ENCODE data around the gene ZNF883.
"Not testable (repeated sequence)": the region's sequence is repeated elsewhere in the genome, so short reads cannot be mapped to it uniquely, and the experiment has no call there.

ZNF883 gene

GRCh38 chr9:113011911-113012381, at the start of gene ZNF883:
ZNF883 (minus strand) TSS chr9:113012192.
- peak within 1 kb of the TSS; percentile 62 for H3K9ac ChIP-seq (ENCODE audit: low read depth, low read length)
- H3K9me3 ChIP-seq (ENCODE audit: control insufficient read depth, insufficient read depth, low read length), result no peaks in the 10 kb centered on the region
- H3K4me3 ChIP-seq (ENCODE audit: low read depth, low read length), result peak within 1 kb of the TSS; percentile 74
- H3K36me3 ChIP-seq (ENCODE audit: control insufficient read depth, insufficient read depth, low read length), result no peaks in the 10 kb centered on the region
- peaks cover 4% of the 10 kb centered on the region for H3K27me3 ChIP-seq (ENCODE audit: control insufficient read depth, insufficient read depth, low read length)
- H3K4me1 ChIP-seq (ENCODE audit: control insufficient read depth, insufficient read depth, low read length), result no peaks in the 10 kb centered on the region

DNA sequence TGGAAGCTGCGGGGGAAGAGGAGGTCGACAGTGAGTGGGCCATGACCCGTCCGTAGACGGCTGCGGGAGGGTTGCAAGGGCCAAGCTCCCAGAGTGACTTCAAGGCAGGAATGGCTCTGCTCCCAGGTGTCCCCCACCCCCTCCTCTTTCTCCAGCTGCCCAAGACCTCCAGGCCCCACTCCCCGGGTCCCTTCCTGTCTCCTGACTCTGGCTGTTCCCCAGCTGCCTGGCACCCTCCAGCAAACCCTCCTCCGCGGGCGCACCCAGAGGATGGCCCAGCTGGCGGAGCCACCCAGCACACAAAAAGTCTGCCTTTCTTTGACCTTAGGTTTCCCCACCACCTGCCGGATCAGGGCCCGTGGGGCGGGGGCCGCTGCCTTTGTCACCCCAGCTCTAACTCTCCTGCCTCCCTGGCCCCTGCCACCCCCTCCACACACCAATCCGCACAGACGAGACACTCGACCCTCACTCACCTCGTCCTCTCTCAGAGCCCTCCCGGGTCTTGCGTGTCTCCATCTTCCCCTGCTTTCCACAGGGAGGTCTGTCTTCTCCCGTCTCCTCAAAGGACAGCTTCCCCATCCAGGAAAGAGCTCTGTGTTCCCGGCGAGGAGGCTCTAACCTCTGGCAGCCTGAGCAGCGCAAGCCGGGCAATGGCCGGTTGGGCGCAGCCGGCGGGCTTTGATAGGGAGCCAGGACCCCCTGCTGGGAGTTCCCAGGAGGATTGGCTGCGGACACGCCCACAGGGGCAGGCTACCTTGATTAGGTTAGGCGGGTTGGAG, 49.3 kb upstream of the ZNF883 start:
- not testable (repeated sequence) for H3K4me1 ChIP-seq (ENCODE audit: control insufficient read depth, insufficient read depth, low read length); H3K9me3 ChIP-seq (ENCODE audit: control insufficient read depth, insufficient read depth, low read length); H3K9ac ChIP-seq (ENCODE audit: low read depth, low read length); H3K4me3 ChIP-seq (ENCODE audit: low read depth, low read length); H3K36me3 ChIP-seq (ENCODE audit: control insufficient read depth, insufficient read depth, low read length)
- H3K27me3 ChIP-seq (ENCODE audit: control insufficient read depth, insufficient read depth, low read length), result peaks cover 34% of the 10 kb centered on the region

GRCh38 chr9:113059581-113060284, 47.7 kb upstream of the ZNF883 start:
- not testable (repeated sequence) for H3K4me1 ChIP-seq (ENCODE audit: control insufficient read depth, insufficient read depth, low read length); H3K9ac ChIP-seq (ENCODE audit: low read depth, low read length); H3K9me3 ChIP-seq (ENCODE audit: control insufficient read depth, insufficient read depth, low read length); H3K36me3 ChIP-seq (ENCODE audit: control insufficient read depth, insufficient read depth, low read length)
- Histone ChIP-seq H3K27me3 (ENCODE audit: control insufficient read depth, insufficient read depth, low read length) (peaks cover 43% of the 10 kb centered on the region), H3K4me3 (ENCODE audit: low read depth, low read length) (peak overlapping the region; percentile 19)

DNA sequence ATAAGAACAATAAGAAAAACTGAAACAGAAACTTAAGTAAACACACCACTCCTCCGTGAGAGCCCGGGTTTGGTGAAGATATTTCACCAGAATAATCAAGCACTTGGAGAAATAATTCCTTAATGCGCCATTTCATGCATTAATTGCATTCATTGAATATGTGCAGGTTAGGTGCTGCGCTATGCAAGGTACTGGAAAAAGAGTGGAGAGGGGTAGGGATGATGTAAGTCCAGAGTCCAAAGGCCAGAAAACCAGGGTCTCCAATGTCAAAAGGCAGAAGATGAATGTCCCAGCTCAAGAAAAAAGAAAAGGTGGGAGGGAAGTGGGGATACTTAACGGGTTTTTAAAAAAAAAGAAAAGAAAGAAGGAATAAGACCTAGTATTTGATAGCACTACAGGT, 45.2 kb upstream of the ZNF883 start:
- H3K9me3 ChIP-seq (ENCODE audit: control insufficient read depth, insufficient read depth, low read length), result peaks cover 11% of the 10 kb centered on the region
- peak overlapping the region; percentile 88 for H3K4me3 ChIP-seq (ENCODE audit: low read depth, low read length)
- H3K9ac ChIP-seq (ENCODE audit: low read depth, low read length), result no peak overlapping the region
- H3K27me3 ChIP-seq (ENCODE audit: control insufficient read depth, insufficient read depth, low read length), result peaks cover 38% of the 10 kb centered on the region
- no peaks in the 10 kb centered on the region for H3K36me3 ChIP-seq (ENCODE audit: control insufficient read depth, insufficient read depth, low read length)
- no peaks in the 10 kb centered on the region for H3K4me1 ChIP-seq (ENCODE audit: control insufficient read depth, insufficient read depth, low read length)

- peak within 1 kb of the TSS; percentile 88 for H3K4me3 ChIP-seq (ENCODE audit: low read depth, low read length)
- H3K4me1 ChIP-seq (ENCODE audit: control insufficient read depth, insufficient read depth, low read length), result no peaks in the 10 kb centered on the region
- peak within 1 kb of the TSS; percentile 86 for H3K9ac ChIP-seq (ENCODE audit: low read depth, low read length)
- H3K36me3 ChIP-seq (ENCODE audit: control insufficient read depth, insufficient read depth, low read length), result no peaks in the 10 kb centered on the region
- peaks cover 33% of the 10 kb centered on the region for H3K27me3 ChIP-seq (ENCODE audit: control insufficient read depth, insufficient read depth, low read length)
- H3K9me3 ChIP-seq (ENCODE audit: control insufficient read depth, insufficient read depth, low read length), result peaks cover 11% of the 10 kb centered on the region
These were observed 44.5 kb upstream of the ZNF883 start, which contains the start of gene ZFP37 for GRCh38 chr9:113056191-113057106. ZFP37 (minus strand) TSS chr9:113056724; CDS start chr9:113056688, 36 bp downstream.

DNA sequence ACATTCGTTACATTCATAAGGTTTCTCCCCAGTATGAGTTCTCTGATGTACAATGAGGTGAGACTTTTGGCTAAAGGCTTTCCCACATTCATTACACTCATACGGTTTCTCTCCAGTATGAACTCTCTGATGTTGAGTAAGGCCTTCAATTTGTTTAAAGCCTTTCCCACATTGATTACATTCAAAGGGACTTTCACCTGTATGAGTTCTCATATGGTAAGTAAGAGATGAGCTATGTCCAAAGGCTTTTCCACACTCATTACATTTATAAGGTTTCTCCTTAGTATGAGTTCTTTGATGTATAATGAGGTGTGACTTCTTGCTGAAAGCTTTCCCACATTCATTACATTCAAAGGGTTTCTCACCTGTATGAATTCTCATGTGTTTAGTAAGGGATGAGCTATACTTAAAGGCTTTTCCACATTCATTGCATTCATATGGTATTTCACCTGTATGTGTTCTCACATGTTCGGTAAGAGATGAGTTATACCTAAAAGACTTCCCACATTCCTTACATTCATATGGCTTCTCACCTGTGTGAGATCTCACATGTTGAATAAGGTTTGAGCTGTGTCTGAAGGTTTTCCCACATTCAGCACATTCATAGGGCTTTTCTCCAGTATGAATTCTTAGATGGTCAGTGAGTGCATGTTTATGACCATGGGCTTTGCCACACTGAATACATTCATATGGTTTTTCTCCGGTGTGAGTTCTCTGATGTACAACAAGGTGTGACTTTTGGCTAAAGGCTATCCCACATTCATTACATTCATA, 31.1 kb upstream of the ZNF883 start:
- Histone ChIP-seq H3K4me3 (ENCODE audit: low read depth, low read length) (no peak overlapping the region), H3K9me3 (ENCODE audit: control insufficient read depth, insufficient read depth, low read length) (peaks cover 37% of the 10 kb centered on the region), H3K36me3 (ENCODE audit: control insufficient read depth, insufficient read depth, low read length) (no peaks in the 10 kb centered on the region), H3K4me1 (ENCODE audit: control insufficient read depth, insufficient read depth, low read length) (no peaks in the 10 kb centered on the region), H3K9ac (ENCODE audit: low read depth, low read length) (no peak overlapping the region), H3K27me3 (ENCODE audit: control insufficient read depth, insufficient read depth, low read length) (no peaks in the 10 kb centered on the region)

DNA sequence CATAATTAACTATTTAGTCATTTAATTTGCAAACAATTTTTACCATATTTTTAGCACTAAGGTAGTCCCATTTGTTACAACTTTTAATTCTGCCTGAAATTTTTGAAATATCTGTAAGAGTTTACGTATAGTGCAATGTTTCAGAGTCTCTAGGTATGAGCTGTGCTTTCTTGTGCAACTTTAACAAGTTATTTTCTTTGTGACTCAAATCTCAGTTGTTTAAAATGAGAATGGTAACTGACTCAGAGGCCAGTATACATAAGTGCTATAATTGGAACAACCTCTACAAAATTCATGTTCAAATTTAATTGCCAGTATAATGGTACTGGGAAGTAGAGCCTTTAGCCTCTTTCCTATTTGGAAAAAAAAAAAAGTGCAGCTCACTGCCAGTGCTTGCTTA, 14.2 kb upstream of the ZNF883 start:
- H3K27me3 ChIP-seq (ENCODE audit: control insufficient read depth, insufficient read depth, low read length), result no peaks in the 10 kb centered on the region
- no peaks in the 10 kb centered on the region for H3K4me1 ChIP-seq (ENCODE audit: control insufficient read depth, insufficient read depth, low read length)
- H3K9me3 ChIP-seq (ENCODE audit: control insufficient read depth, insufficient read depth, low read length), result no peaks in the 10 kb centered on the region

DNA sequence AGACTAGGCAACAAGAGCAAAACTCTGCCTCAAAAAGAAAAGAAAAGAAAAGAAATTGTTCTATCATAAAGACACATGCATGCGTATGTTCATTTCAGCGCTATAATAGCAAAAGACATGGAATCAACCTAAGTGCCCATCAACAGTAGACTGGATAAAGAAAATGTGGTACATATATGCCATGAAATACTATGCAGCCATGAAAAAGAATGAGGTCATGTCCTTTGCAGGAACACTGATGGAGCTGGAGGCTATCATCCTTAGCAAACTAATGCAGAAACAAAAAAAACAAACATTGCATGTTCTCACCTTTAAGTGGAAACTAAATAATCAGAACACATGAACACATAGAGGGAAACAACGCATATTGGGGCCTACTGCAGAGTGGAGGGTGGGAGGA, 6.3 kb upstream of the ZNF883 start:
- no peaks in the 10 kb centered on the region for H3K27me3 ChIP-seq (ENCODE audit: control insufficient read depth, insufficient read depth, low read length)
- H3K9me3 ChIP-seq (ENCODE audit: control insufficient read depth, insufficient read depth, low read length), result peaks cover 4% of the 10 kb centered on the region
- H3K9ac ChIP-seq (ENCODE audit: low read depth, low read length), result no peak overlapping the region
- no peaks in the 10 kb centered on the region for H3K4me1 ChIP-seq (ENCODE audit: control insufficient read depth, insufficient read depth, low read length)
- H3K36me3 ChIP-seq (ENCODE audit: control insufficient read depth, insufficient read depth, low read length), result no peaks in the 10 kb centered on the region
- no peak overlapping the region for H3K4me3 ChIP-seq (ENCODE audit: low read depth, low read length)

More for the DNA sequence above, 14.2 kb upstream of the ZNF883 start:
- Histone ChIP-seq H3K9ac (ENCODE audit: low read depth, low read length) (no peak overlapping the region), H3K36me3 (ENCODE audit: control insufficient read depth, insufficient read depth, low read length) (no peaks in the 10 kb centered on the region), H3K4me3 (ENCODE audit: low read depth, low read length) (no peak overlapping the region)

DNA sequence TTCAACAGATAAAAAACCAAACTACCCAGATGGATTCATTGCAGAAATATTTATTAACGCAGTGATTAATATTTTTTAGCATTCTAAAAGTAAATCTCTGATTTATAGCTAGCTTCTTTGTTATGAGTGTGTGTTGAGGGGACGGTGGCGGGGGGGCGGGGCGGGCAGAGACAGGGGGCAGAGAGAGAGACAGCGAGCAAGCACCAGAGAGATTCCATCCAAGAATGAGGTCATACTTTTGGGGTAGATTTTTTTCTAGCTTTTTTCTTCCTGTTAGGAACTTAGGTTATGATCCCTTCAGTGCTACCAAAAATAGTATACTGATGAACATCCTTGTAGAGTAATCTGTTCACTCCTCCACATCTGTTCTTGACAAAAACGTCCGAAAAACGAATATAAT, 500 bp upstream of the ZNF883 start:
- Histone ChIP-seq H3K9ac (ENCODE audit: low read depth, low read length) (no peak overlapping the region), H3K4me1 (ENCODE audit: control insufficient read depth, insufficient read depth, low read length) (no peaks in the 10 kb centered on the region), H3K4me3 (ENCODE audit: low read depth, low read length) (peak overlapping the region; percentile 74), H3K27me3 (ENCODE audit: control insufficient read depth, insufficient read depth, low read length) (peaks cover 4% of the 10 kb centered on the region), H3K9me3 (ENCODE audit: control insufficient read depth, insufficient read depth, low read length) (no peaks in the 10 kb centered on the region), H3K36me3 (ENCODE audit: control insufficient read depth, insufficient read depth, low read length) (no peaks in the 10 kb centered on the region)

DNA sequence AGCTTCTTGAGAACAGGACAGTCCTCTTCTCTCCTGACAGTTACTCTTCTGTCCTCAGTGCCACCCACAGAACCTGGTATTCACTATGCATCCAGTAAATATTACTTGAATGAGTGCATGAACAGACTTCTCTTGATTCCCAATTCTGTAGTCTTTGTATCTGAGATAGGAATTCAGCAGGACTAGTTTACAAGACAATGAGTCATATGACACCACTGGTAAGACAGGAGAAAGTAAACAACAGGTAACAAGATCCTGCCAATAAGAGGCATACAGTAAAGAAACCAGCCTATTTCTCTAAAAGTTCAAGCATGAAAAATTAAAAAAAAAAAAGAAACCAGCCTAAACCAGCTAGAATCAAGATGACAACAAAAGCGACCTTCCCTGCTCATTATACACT, 6.2 kb downstream of the ZNF883 start:
- no peaks in the 10 kb centered on the region for H3K27me3 ChIP-seq (ENCODE audit: control insufficient read depth, insufficient read depth, low read length)
- no peak overlapping the region for H3K4me3 ChIP-seq (ENCODE audit: low read depth, low read length)
- H3K9me3 ChIP-seq (ENCODE audit: control insufficient read depth, insufficient read depth, low read length), result peaks cover 5% of the 10 kb centered on the region

More for the DNA sequence above, 6.2 kb downstream of the ZNF883 start:
- Histone ChIP-seq H3K4me1 (ENCODE audit: control insufficient read depth, insufficient read depth, low read length) (no peaks in the 10 kb centered on the region), H3K36me3 (ENCODE audit: control insufficient read depth, insufficient read depth, low read length) (peaks cover 4% of the 10 kb centered on the region), H3K9ac (ENCODE audit: low read depth, low read length) (no peak overlapping the region)

Data from iPS-15b (cell line).